Measurements from ENCODE around the gene SLC2A8. TPM values are rescaled to one million over a fixed set of nuclear protein-coding genes. Genes with fewer than 3 reads are reported as not detected.

Gene SLC2A8
- total RNA-seq, 1 experiment from 2014 or later, result 144 TPM

- H3K4me3 Mint-ChIP-seq (ENCODE audit: unreplicated experiment), result no peak overlapping the region
- ChIA-PET POLR2A (interaction anchor here (0.6 to 1.0 kb wide), 2 partner anchors 25 to 34 kb away, joined by 3 to 9 read pairs; partner anchors contain the start of gene SLC2A8), CTCF (no interaction called here)
- TF ChIP-seq, protein P1, sequence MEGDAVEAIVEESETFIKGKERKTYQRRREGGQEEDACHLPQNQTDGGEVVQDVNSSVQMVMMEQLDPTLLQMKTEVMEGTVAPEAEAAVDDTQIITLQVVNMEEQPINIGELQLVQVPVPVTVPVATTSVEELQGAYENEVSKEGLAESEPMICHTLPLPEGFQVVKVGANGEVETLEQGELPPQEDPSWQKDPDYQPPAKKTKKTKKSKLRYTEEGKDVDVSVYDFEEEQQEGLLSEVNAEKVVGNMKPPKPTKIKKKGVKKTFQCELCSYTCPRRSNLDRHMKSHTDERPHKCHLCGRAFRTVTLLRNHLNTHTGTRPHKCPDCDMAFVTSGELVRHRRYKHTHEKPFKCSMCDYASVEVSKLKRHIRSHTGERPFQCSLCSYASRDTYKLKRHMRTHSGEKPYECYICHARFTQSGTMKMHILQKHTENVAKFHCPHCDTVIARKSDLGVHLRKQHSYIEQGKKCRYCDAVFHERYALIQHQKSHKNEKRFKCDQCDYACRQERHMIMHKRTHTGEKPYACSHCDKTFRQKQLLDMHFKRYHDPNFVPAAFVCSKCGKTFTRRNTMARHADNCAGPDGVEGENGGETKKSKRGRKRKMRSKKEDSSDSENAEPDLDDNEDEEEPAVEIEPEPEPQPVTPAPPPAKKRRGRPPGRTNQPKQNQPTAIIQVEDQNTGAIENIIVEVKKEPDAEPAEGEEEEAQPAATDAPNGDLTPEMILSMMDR (IDR thresholded peaks at IDR 0.05; ENCODE audit: insufficient read depth in 1 of 2, low read depth in 1 of 2, low read length in 1 of 2, severe bottlenecking in 1 of 2, unreplicated experiment in 1 of 2), result no peak
- DNase-seq, result no peak
- H3K27ac Mint-ChIP-seq (ENCODE audit: unreplicated experiment), result no peak overlapping the region
- no peaks in the 10 kb centered on the region for H3K36me3 Mint-ChIP-seq (ENCODE audit: insufficient read depth, unreplicated experiment)
- no peaks in the 10 kb centered on the region for H3K27me3 Mint-ChIP-seq (ENCODE audit: insufficient read depth, unreplicated experiment)
- no TSS peak for BruUV-seq (replicated peaks)
- Histone ChIP-seq H3K4me3 (ENCODE audit: low read depth, low read length) (no peak overlapping the region), H3K4me1 (peaks cover 15% of the 10 kb centered on the region), H3K9me3 (no peaks in the 10 kb centered on the region), H3K36me3 (ENCODE audit: control insufficient read depth, insufficient read depth, low read length) (no peaks in the 10 kb centered on the region), H3K27me3 (replicated peaks; ENCODE audit: control insufficient read depth, insufficient read depth, low read length) (no peaks in the 10 kb centered on the region)
- no peaks in the 10 kb centered on the region for H3K9me3 Mint-ChIP-seq (ENCODE audit: unreplicated experiment)
- intact Hi-C loops (cut with micrococcal nuclease; ENCODE audit: unreplicated experiment), result no loop called here
- H3K4me1 Mint-ChIP-seq (ENCODE audit: low read depth, unreplicated experiment), result peaks cover 18% of the 10 kb centered on the region
Measured at GRCh38 chr9:127362829-127363228, 34.1 kb upstream of the SLC2A8 start.

GRCh38 chr9:127365461-127365860 is 31.5 kb upstream of the SLC2A8 start:
- ChIA-PET CTCF (interaction anchor here (0.8 kb wide), 1 partner anchor 120 kb away, joined by 3 read pairs; no protein-coding TSS in a partner anchor), POLR2A (no interaction called here)
- BruUV-seq (replicated peaks), result no TSS peak

DNA sequence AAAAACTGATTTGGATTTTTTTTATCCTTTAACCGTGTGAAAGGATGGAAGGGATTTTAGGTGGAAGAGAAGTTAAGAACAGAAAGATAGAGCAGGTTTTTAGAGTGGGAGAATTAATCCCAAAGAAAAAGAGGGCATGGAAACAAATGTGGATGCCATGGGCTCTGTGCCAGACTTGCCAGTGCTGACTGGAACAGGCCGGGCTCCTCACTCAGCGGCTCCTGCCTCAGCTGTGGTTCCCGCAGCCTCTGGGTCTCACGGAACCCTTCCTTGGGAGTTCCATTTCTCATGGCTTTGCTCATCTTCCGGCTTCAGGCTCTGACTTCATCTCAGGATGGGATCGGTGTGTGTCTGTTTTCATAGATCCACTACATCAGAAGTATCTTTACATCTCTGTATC is 30.4 kb upstream of the SLC2A8 start:
- Mint-ChIP-seq H3K4me3 (ENCODE audit: unreplicated experiment) (no peak overlapping the region), H3K27me3 (ENCODE audit: insufficient read depth, unreplicated experiment) (no peaks in the 10 kb centered on the region), H3K4me1 (ENCODE audit: low read depth, unreplicated experiment) (peaks cover 34% of the 10 kb centered on the region), H3K36me3 (ENCODE audit: insufficient read depth, unreplicated experiment) (peaks cover 4% of the 10 kb centered on the region), H3K27ac (ENCODE audit: unreplicated experiment) (no peak overlapping the region), H3K9me3 (ENCODE audit: unreplicated experiment) (no peaks in the 10 kb centered on the region)
- POLR2A ChIA-PET, result no interaction called here
- no peak overlapping the region for H3K4me3 ChIP-seq (ENCODE audit: low read depth, low read length)
- CTCF ChIA-PET, result no interaction called here
- H3K4me1 ChIP-seq, result peaks cover 18% of the 10 kb centered on the region
- no peaks in the 10 kb centered on the region for H3K9me3 ChIP-seq
- BruUV-seq (replicated peaks), result no TSS peak
- intact Hi-C loops (cut with micrococcal nuclease; ENCODE audit: unreplicated experiment), result loop anchor here (1.0 kb wide), 1 partner anchor 30 kb away; no protein-coding TSS in a partner anchor
- no peak for DNase-seq
- TF ChIP-seq, protein P1 (IDR thresholded peaks at IDR 0.05; ENCODE audit: insufficient read depth in 1 of 2, low read depth in 1 of 2, low read length in 1 of 2, severe bottlenecking in 1 of 2, unreplicated experiment in 1 of 2), result no peak
- H3K36me3 ChIP-seq (ENCODE audit: control insufficient read depth, insufficient read depth, low read length), result no peaks in the 10 kb centered on the region
- H3K27me3 ChIP-seq (replicated peaks; ENCODE audit: control insufficient read depth, insufficient read depth, low read length), result no peaks in the 10 kb centered on the region

More at GRCh38 chr9:127365461-127365860, 31.5 kb upstream of the SLC2A8 start:
- H3K4me1 ChIP-seq, result peaks cover 20% of the 10 kb centered on the region
- TF ChIP-seq, protein P1 (IDR thresholded peaks at IDR 0.05; ENCODE audit: insufficient read depth in 1 of 2, low read depth in 1 of 2, low read length in 1 of 2, severe bottlenecking in 1 of 2, unreplicated experiment in 1 of 2), result no peak
- no peaks in the 10 kb centered on the region for H3K27me3 Mint-ChIP-seq (ENCODE audit: insufficient read depth, unreplicated experiment)
- no peak overlapping the region for H3K4me3 Mint-ChIP-seq (ENCODE audit: unreplicated experiment)
- H3K36me3 ChIP-seq (ENCODE audit: control insufficient read depth, insufficient read depth, low read length), result no peaks in the 10 kb centered on the region
- no peaks in the 10 kb centered on the region for H3K9me3 ChIP-seq
- H3K9me3 Mint-ChIP-seq (ENCODE audit: unreplicated experiment), result no peaks in the 10 kb centered on the region
- H3K36me3 Mint-ChIP-seq (ENCODE audit: insufficient read depth, unreplicated experiment), result peaks cover 4% of the 10 kb centered on the region
- no peaks in the 10 kb centered on the region for H3K27me3 ChIP-seq (replicated peaks; ENCODE audit: control insufficient read depth, insufficient read depth, low read length)
- H3K4me3 ChIP-seq (ENCODE audit: low read depth, low read length), result no peak overlapping the region
- H3K27ac Mint-ChIP-seq (ENCODE audit: unreplicated experiment), result no peak overlapping the region
- intact Hi-C loops (cut with micrococcal nuclease; ENCODE audit: unreplicated experiment), result no loop called here
- DNase-seq, result peak in 1 of 2 experiments; percentile 6
- H3K4me1 Mint-ChIP-seq (ENCODE audit: low read depth, unreplicated experiment), result peaks cover 32% of the 10 kb centered on the region
